Measurements from ENCODE around the gene ATP9A. TPM values are rescaled to one million over a fixed set of nuclear protein-coding genes. Genes with fewer than 3 reads are reported as not detected.

ATP9A gene
- total RNA-seq, 4 donors from 2014 or later, result 17.6 to 28.2 (median 19.5) TPM

- TF ChIP-seq POLR2A (IDR thresholded peaks at IDR 0.05), result no peak
- TF ChIP-seq, protein P1, sequence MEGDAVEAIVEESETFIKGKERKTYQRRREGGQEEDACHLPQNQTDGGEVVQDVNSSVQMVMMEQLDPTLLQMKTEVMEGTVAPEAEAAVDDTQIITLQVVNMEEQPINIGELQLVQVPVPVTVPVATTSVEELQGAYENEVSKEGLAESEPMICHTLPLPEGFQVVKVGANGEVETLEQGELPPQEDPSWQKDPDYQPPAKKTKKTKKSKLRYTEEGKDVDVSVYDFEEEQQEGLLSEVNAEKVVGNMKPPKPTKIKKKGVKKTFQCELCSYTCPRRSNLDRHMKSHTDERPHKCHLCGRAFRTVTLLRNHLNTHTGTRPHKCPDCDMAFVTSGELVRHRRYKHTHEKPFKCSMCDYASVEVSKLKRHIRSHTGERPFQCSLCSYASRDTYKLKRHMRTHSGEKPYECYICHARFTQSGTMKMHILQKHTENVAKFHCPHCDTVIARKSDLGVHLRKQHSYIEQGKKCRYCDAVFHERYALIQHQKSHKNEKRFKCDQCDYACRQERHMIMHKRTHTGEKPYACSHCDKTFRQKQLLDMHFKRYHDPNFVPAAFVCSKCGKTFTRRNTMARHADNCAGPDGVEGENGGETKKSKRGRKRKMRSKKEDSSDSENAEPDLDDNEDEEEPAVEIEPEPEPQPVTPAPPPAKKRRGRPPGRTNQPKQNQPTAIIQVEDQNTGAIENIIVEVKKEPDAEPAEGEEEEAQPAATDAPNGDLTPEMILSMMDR (IDR thresholded peaks at IDR 0.05), result no peak
- Histone ChIP-seq H3K4me1 (peaks cover 0 to 5% (median 3%) of the 10 kb centered on the region in 3 donors), H3K27ac (no peak overlapping the region), H3K27me3 (no peaks in the 10 kb centered on the region), H3K9me3 (no peaks in the 10 kb centered on the region), H3K4me3 (no peak overlapping the region), H3K36me3 (no peaks in the 10 kb centered on the region)
- no peak for DNase-seq
- intact Hi-C loops (cut with DNase I), result no loop called here
- WGBS, 2 donors, result 88 to 91% methylated on average over 4 of the region's 4 CpGs
Measured at GRCh38 chr20:51585148-51585547, 183.0 kb downstream of the ATP9A start.

DNA sequence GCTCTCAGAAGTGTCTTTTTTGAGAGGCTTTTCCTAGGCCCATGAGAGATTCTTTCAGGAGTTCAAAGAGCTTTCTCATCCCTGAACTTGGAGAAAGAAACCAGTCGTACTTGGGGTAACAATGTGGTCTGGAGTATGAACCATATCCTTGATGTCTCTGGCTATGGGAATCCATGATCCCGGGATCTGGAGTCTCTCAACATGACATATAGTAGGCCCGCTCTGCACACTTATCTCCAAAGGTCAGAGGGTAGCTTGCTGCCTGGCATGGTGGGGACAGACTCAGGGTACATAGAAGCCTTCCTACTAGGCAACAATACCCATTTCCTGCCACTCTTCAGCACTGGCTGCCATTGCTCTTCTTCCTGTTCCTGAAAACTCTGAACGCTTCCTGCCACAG lies 183.5 kb downstream of the ATP9A start:
- no peaks in the 10 kb centered on the region for H3K36me3 ChIP-seq
- 89 to 92% methylated on average over 4 of the region's 4 CpGs for WGBS, 2 donors
- H3K27me3 ChIP-seq, result no peaks in the 10 kb centered on the region
- no peak overlapping the region for H3K4me3 ChIP-seq
- H3K9me3 ChIP-seq, result no peaks in the 10 kb centered on the region
- intact Hi-C loops (cut with DNase I), result no loop called here
- H3K27ac ChIP-seq, result no peak overlapping the region
- peaks cover 0 to 5% (median 3%) of the 10 kb centered on the region in 3 donors for H3K4me1 ChIP-seq
- TF ChIP-seq, protein P1 (IDR thresholded peaks at IDR 0.05), result no peak
- no peak for TF ChIP-seq POLR2A (IDR thresholded peaks at IDR 0.05)
- DNase-seq, result no peak

GRCh38 chr20:51584116-51584515 lies 184.1 kb downstream of the ATP9A start:
- intact Hi-C loops (cut with DNase I), result no loop called here
- WGBS, 2 donors, result 77 to 87% methylated on average over 8 of the region's 8 CpGs

DNA sequence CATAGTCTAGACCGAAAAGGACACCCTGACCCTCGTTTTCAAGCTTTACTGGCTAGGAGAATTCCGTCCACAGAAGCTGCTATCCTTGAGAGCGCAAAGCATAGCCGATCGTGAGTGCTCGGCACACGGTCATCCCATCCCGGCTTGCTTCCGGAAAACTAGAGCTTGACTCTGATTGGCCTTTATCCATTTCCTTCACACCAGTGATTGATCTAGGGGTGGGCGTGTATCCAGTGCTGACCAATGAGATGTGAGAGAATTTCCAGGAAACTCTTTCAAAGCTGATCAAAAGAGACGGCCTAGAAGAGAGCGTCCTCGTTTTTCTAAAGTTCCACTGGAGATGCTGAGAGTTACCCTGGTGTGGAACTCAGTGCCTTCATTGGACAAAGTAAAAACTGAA lies 184.7 kb downstream of the ATP9A start:
- no peak overlapping the region for H3K27ac ChIP-seq
- no peaks in the 10 kb centered on the region for H3K27me3 ChIP-seq
- 89% methylated on average over 14 of the region's 14 CpGs for WGBS, 2 donors
- DNase-seq, result no peak
- no peaks in the 10 kb centered on the region for H3K9me3 ChIP-seq
- intact Hi-C loops (cut with DNase I), result no loop called here
- TF ChIP-seq, protein P1 (IDR thresholded peaks at IDR 0.05), result no peak
- no peak for TF ChIP-seq POLR2A (IDR thresholded peaks at IDR 0.05)
- H3K4me3 ChIP-seq, result no peak overlapping the region
- H3K36me3 ChIP-seq, result no peaks in the 10 kb centered on the region
- peaks cover 0 to 5% (median 3%) of the 10 kb centered on the region in 3 donors for H3K4me1 ChIP-seq

More at GRCh38 chr20:51584116-51584515, 184.1 kb downstream of the ATP9A start:
- Histone ChIP-seq H3K36me3 (no peaks in the 10 kb centered on the region), H3K4me1 (peaks cover 0 to 5% (median 3%) of the 10 kb centered on the region in 3 donors), H3K4me3 (no peak overlapping the region), H3K27ac (no peak overlapping the region), H3K9me3 (no peaks in the 10 kb centered on the region), H3K27me3 (no peaks in the 10 kb centered on the region)
- no peak for DNase-seq
- TF ChIP-seq, protein P1 (IDR thresholded peaks at IDR 0.05), result no peak
- TF ChIP-seq POLR2A (IDR thresholded peaks at IDR 0.05), result no peak

GRCh38 chr20:51583073-51583472 lies 185.1 kb downstream of the ATP9A start:
- WGBS, 2 donors, result 46 to 58% methylated on average over 13 of the region's 13 CpGs
- Histone ChIP-seq H3K9me3 (no peaks in the 10 kb centered on the region), H3K4me1 (peaks cover 0 to 5% (median 3%) of the 10 kb centered on the region in 3 donors), H3K27me3 (no peaks in the 10 kb centered on the region), H3K36me3 (no peaks in the 10 kb centered on the region), H3K27ac (no peak overlapping the region), H3K4me3 (no peak overlapping the region)
- no peak for DNase-seq
- intact Hi-C loops (cut with DNase I), result no loop called here
- no peak for TF ChIP-seq POLR2A (IDR thresholded peaks at IDR 0.05)
- TF ChIP-seq, protein P1 (IDR thresholded peaks at IDR 0.05), result no peak
